Measurements from ENCODE around the gene UPF1. TPM values are rescaled to one million over a fixed set of nuclear protein-coding genes. Genes with fewer than 3 reads are reported as not detected.
"Not testable (repeated sequence)": the region's sequence is repeated elsewhere in the genome, so short reads cannot be mapped to it uniquely, and the experiment has no call there.

Gene UPF1
- total RNA-seq, 2 experiments from 2014 or later, result 77.2 to 113 TPM

DNA sequence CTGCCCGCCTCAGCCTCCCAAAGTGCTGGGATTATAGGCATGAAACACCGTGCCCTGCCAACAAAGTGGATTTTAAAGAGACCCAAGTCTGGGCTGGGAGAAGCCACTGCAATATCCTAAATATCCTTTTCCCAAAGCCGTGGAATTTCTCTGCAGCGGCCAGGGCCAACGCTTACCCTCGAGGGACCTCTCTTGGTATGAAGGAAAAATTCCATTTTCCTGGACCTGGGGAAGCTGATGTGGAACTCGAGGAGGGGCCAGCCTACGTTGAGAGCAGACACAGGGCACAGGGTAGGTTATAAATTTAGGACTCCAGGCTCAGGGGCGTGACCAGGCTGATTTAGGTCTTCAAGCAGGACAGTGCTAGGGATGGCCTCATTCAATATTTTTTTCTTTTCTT, 17.7 kb upstream of the UPF1 start:
- no peak for DNase-seq (ENCODE audit: low spot score)
- ChIA-PET POLR2A (no interaction called here), CTCF (ENCODE audit: unreplicated experiment) (no interaction called here)
- Histone ChIP-seq H3K9me3 (ENCODE audit: low read length) (no peaks in the 10 kb centered on the region), H3K4me3 (ENCODE audit: low read depth, low read length, poor library complexity, severe bottlenecking) (no peak overlapping the region), H3K9me2 (ENCODE audit: insufficient read depth, low read length) (no peaks in the 10 kb centered on the region), H3K4me2 (ENCODE audit: low read length) (no peak overlapping the region), H3K27ac (ENCODE audit: low read depth, low read length, poor library complexity, severe bottlenecking) (no peak overlapping the region), H2AFZ (ENCODE audit: low read length) (no peak overlapping the region), H3K36me3 (ENCODE audit: insufficient read depth, low read length) (no peaks in the 10 kb centered on the region), H4K20me1 (ENCODE audit: insufficient read depth, low read length) (no peaks in the 10 kb centered on the region), H3K79me2 (ENCODE audit: insufficient read depth, low read depth, low read length) (no peaks in the 10 kb centered on the region), H3K4me1 (ENCODE audit: insufficient read depth, low read length, poor library complexity, severe bottlenecking) (no peaks in the 10 kb centered on the region)
- intact Hi-C loops (cut with micrococcal nuclease; ENCODE audit: unreplicated experiment), result no loop called here
- no TSS peak for BruUV-seq (replicated peaks)
- TF ChIP-seq, protein P1, sequence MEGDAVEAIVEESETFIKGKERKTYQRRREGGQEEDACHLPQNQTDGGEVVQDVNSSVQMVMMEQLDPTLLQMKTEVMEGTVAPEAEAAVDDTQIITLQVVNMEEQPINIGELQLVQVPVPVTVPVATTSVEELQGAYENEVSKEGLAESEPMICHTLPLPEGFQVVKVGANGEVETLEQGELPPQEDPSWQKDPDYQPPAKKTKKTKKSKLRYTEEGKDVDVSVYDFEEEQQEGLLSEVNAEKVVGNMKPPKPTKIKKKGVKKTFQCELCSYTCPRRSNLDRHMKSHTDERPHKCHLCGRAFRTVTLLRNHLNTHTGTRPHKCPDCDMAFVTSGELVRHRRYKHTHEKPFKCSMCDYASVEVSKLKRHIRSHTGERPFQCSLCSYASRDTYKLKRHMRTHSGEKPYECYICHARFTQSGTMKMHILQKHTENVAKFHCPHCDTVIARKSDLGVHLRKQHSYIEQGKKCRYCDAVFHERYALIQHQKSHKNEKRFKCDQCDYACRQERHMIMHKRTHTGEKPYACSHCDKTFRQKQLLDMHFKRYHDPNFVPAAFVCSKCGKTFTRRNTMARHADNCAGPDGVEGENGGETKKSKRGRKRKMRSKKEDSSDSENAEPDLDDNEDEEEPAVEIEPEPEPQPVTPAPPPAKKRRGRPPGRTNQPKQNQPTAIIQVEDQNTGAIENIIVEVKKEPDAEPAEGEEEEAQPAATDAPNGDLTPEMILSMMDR (conservative IDR thresholded peaks at IDR 0.05; ENCODE audit: low read length), result no peak
- no peak for TF ChIP-seq EZH2phosphoT487 (IDR thresholded peaks at IDR 0.05; ENCODE audit: borderline replicate concordance, low read depth, low read length)

DNA sequence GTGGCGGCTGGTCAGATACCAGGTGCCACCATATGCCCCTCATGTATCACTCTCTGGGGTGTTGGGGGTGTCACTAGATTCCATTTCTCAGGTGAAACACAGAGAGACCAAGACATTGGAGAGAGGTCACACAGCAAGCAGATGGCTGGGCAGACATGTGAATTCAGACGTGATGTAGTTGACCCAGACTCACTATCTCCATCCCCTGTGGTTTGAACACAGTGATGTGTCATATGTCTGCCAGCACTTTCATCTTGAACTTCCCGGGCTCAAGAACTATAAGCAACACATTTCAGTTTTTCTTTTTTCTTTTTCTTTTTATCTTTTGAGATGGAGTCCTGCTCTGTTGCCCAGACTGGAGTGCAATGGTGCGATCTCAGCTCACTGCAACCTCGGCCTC, 16.1 kb upstream of the UPF1 start:
- no peaks in the 10 kb centered on the region for H3K9me3 ChIP-seq (ENCODE audit: low read length)
- no peaks in the 10 kb centered on the region for H3K9me2 ChIP-seq (ENCODE audit: insufficient read depth, low read length)
- H3K4me1 ChIP-seq (ENCODE audit: insufficient read depth, low read length, poor library complexity, severe bottlenecking), result no peaks in the 10 kb centered on the region
- ChIA-PET POLR2A (interaction anchor here (0.6 kb wide), 1 partner anchor 127 kb away, joined by 3 read pairs; no protein-coding TSS in a partner anchor), CTCF (ENCODE audit: unreplicated experiment) (no interaction called here)
- H3K27ac ChIP-seq (ENCODE audit: low read depth, low read length, poor library complexity, severe bottlenecking), result no peak overlapping the region
- BruUV-seq (replicated peaks), result no TSS peak
- H2AFZ ChIP-seq (ENCODE audit: low read length), result no peak overlapping the region
- H3K36me3 ChIP-seq (ENCODE audit: insufficient read depth, low read length), result no peaks in the 10 kb centered on the region
- intact Hi-C loops (cut with micrococcal nuclease; ENCODE audit: unreplicated experiment), result no loop called here
- TF ChIP-seq, protein P1 (conservative IDR thresholded peaks at IDR 0.05; ENCODE audit: low read length), result no peak
- no peak overlapping the region for H3K4me2 ChIP-seq (ENCODE audit: low read length)
- no peak overlapping the region for H3K4me3 ChIP-seq (ENCODE audit: low read depth, low read length, poor library complexity, severe bottlenecking)
- H3K79me2 ChIP-seq (ENCODE audit: insufficient read depth, low read depth, low read length), result no peaks in the 10 kb centered on the region
- no peaks in the 10 kb centered on the region for H4K20me1 ChIP-seq (ENCODE audit: insufficient read depth, low read length)
- no peak for DNase-seq (ENCODE audit: low spot score)

DNA sequence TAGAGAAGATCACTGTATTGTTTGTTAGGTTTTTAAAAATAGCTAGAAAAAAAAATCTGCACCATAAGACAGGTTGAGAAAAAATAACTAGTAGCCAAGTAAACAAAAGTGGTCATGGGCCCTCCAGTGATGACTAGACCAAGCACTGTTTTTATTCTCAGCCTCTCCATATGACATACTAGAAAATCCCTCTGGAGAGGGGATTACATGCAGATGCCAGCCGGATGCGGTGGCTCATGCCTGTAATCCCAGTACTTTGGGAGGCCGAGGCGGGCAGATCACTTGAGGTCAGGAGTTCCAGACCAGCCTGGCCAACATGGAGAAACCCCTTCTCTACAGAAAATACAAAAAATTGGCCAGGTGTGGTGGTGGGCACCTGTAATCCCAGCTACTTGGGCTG, 15.1 kb upstream of the UPF1 start:
- CTCF ChIA-PET (ENCODE audit: unreplicated experiment); BruUV-seq (replicated peaks); H4K20me1 ChIP-seq (ENCODE audit: insufficient read depth, low read length); H3K9me2 ChIP-seq (ENCODE audit: insufficient read depth, low read length); intact Hi-C loops (cut with micrococcal nuclease; ENCODE audit: unreplicated experiment); H3K79me2 ChIP-seq (ENCODE audit: insufficient read depth, low read depth, low read length); POLR2A ChIA-PET; H3K4me1 ChIP-seq (ENCODE audit: insufficient read depth, low read length, poor library complexity, severe bottlenecking); H3K4me3 ChIP-seq (ENCODE audit: low read depth, low read length, poor library complexity, severe bottlenecking); H3K27ac ChIP-seq (ENCODE audit: low read depth, low read length, poor library complexity, severe bottlenecking); H2AFZ ChIP-seq (ENCODE audit: low read length); H3K36me3 ChIP-seq (ENCODE audit: insufficient read depth, low read length); H3K9me3 ChIP-seq (ENCODE audit: low read length); DNase-seq (ENCODE audit: low spot score); H3K4me2 ChIP-seq (ENCODE audit: low read length): not testable (repeated sequence)

Data from OCI-LY7 (cell line).